SKM-1 treated with dmso at 0.1 percent for 144 hours (cell line): Measurements from ENCODE around the gene MAP3K19.
"Not testable (repeated sequence)": the region's sequence is repeated elsewhere in the genome, so short reads cannot be mapped to it uniquely, and the experiment has no call there.

Experiments used
- DNase-seq: peaks from one replicate; lab custom pipeline; 2025; ENCODE audit not compliant: unreplicated experiment; lab: John Stamatoyannopoulos, UW

The MAP3K19 gene

DNA sequence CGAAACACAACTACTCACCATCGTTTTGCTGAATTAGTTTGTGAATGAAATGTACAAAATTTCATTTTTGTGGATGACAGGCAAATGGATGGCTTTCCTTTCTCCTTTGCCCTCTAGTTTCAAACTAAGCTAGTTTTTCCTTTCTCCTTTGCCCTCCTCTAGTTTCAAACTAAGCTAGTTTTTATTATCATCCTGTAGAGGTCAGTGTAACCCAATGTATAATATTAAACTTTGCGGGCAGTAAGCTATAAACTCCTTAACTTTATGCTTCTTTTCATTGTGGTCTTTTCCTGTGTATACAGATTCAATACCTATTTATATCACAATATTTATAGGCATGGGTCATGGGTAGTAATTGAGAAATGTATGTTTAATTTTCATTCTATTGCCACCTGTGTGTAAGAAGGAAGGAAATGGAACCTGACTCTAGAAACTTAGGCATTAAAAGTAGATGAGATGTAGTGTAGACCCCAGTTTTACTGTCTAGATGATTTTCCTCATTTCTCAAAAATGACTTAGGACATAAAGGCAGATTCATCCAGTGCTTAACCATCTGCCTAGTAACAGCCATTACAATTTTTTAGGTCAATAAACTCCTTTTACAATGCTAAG is 58.1 kb downstream of the MAP3K19 start:
- peak; percentile 20 for DNase-seq

DNA sequence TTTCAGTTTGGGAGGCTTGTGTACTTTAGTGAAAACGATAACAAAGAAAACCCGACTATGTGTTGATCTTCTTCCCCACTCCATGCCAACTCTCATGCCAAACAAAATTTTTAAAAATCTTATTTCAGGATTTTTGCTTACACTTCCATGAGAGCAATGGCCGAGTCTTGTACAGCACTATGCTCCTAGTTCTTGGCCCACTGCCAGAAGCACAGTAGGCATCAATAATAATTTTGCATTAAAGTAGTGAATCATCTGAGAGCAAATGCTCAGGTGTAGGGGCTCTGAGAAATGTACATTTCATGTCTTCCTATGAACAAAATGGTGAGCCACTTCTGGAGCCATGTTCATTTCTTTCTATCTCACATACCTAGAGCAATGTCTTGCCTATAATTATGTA is 62.2 kb downstream of the MAP3K19 start:
- DNase-seq, result no peak

- peak; percentile 7 for DNase-seq
These were observed 64.6 kb downstream of the MAP3K19 start for GRCh38 chr2:134982603-134983002.

GRCh38 chr2:134980639-134981038 is 66.6 kb downstream of the MAP3K19 start:
- DNase-seq, result no peak

- no peak for DNase-seq
These were observed 68.0 kb downstream of the MAP3K19 start for GRCh38 chr2:134979221-134979620.

GRCh38 chr2:134977104-134977503 is 70.1 kb downstream of the MAP3K19 start:
- not testable (repeated sequence) for DNase-seq

- no peak for DNase-seq
These were observed 71.1 kb downstream of the MAP3K19 start for GRCh38 chr2:134976074-134976702.

DNA sequence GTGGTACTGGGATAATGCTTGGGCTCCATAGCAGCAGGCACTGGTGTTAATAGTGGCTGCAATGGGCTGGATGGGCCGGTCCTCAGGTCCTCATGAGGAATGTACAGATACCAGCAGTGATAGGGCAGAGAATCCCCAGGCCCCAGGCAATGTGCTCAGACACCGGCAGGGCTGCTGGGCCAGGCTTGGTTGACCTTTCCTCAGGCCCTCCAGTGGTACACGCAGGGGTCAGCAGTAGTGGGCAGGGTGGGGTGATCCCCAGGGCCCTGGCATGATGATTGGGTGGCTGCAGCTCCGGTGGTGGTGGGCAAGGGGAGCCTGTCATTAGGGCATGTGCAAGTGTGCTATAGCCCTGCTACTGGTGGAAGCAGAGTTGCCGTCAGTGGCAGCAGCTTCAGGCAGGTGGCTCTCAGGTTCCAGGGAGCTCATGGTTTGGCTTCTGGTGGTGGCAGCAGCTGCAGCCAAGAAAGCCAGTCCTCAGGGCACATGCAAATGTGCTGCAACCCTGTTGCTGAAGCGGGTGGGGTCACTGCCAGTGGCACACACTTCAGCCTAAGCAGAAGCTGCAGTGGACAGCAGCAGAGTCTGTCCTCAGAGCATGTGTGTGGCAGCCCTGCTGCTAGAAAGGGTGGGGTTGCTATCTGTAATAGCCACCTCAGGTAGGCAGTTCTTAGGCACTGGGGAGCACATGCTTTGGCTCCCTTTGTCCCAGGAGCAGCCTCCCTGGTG is 71.8 kb downstream of the MAP3K19 start:
- no peak for DNase-seq

DNA sequence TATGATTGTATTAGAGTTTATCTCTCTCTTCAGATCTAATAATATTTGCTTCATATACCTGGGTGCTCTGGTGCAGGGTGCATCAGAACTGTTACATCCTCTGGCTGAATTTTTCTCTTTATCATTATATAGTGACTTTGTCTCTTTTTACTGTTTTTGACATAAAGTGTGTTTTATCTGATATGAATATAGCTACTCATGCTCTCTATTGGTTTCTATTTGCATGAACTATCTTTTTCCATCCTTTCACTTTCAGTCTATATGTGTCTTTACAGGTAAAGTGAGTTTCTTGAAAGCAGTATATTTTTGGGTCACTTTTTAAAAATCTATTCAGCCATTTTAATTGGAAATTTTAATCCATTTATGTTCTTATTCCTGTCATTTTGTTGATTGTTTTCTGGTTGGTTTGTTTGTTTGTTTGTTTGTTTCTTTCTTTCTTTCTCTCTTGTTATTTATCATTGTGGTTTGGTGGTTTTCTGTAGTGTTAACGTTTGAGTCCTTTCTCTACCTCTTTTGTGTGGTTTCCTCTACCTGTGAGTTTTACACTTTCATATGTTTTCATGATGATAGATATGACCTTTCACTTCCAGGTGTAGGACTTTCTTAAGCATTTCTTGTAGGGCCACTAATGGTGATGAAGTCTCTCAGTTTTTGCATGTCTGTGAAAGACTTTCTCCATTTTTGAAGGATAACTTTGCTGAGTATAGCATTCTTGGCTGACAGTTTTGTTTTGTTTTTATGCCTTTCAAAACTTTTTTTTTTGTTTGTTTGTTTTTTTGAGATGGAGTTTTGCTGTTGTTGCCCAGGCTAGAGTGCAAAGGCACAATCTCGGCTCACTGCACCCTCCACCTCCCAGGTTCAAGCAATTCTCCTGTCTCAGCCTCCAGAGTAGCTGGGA is 73.8 kb downstream of the MAP3K19 start:
- DNase-seq, result no peak

- not testable (repeated sequence) for DNase-seq
These were observed 80.1 kb downstream of the MAP3K19 start for GRCh38 chr2:134967166-134967565.

- no peak for DNase-seq
These were observed 89.8 kb downstream of the MAP3K19 start for GRCh38 chr2:134957477-134957876.

DNA sequence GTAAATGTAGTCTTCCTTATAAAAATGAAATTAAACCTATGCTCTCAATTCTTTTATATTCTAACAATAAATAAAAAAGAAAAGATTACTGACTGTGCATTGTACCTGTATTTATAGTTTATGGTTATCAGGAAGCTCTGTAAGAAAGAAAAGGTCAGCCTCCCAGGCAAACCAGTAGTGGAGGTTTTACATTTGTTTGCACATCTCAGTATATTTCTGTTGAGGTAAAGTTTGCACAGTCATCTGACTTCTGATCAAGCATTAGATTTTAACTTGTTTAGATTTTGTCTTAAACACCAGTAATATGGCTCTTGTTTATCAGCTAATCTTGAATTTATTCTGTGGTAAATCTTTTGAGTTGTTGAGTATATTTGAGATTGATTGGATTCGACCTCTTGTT is 91.5 kb downstream of the MAP3K19 start:
- no peak for DNase-seq

- DNase-seq, result no peak
These were observed 93.2 kb downstream of the MAP3K19 start for GRCh38 chr2:134954065-134954464.

DNA sequence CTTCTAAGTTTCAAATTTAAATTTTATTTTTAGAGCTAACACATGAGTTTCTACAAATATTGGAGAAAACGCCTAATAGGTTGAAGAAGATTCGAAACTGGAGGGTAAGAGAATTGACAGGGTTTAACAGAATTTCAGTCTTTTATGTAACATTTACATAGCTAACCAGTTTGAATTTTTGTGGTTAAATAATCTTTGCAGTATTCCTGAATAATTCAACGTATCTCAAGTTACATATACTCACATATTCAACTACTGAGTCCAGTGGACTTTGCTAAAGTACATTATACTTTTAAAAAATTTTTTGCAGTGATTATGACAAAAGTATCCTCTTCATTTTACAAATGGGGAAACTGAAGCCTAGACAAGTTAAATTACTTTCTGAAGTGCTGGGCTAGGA is 94.6 kb downstream of the MAP3K19 start:
- DNase-seq, result no peak

GRCh38 chr2:134950886-134951285 is 96.4 kb downstream of the MAP3K19 start:
- no peak for DNase-seq

DNA sequence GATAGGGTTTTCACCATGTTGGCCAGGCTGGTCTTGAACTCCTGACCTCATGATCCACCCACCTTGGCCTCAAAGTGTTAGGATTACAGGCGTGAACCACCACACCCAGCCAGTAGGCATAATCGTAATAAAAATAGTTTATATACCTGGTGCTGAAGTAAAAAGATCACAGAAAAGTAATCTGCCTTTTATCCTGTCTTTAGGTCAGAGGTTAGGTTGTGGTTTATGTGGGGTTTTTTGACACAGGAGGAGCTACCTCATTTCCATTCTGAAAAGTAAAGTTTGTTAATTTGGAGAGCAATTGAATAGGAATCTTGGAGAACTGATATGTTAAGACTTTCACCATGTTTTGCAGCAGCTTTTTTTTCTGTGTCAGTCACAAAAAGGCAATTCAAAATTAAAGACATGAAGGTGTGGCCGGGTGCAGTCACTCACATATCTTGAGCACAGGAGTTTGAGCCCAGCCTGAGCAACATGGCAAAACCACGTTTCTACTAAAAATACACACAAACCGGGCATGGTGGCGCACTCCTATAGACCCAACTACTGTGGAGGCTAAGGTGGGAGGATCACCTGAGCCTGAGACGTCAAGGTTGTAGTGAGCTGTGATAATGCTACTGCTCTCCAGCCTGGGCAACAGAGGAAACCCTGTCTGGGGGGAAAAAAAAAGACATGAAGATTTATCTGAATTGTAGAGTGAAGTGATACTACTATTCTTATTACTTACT is 97.1 kb downstream of the MAP3K19 start:
- DNase-seq, result no peak

DNA sequence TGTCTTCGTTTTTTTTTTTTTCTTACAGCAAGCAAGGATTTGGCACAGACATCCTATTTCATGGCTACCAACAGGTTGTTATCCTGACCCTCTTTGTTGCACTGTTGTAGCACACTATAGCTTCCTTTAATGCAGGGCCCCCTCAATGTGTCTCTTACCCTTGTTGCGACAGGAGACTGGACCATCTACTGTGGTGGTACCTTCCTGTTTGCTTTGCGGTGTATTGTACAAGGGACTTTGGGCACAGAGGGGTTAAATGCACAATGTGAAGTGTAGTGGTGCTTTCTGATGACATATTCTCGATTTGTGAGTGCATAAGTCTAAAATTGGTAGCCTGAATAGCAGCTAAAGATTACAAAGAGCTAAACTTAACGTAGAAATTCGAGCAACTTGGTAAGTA is 101.2 kb downstream of the MAP3K19 start:
- DNase-seq, result no peak

DNA sequence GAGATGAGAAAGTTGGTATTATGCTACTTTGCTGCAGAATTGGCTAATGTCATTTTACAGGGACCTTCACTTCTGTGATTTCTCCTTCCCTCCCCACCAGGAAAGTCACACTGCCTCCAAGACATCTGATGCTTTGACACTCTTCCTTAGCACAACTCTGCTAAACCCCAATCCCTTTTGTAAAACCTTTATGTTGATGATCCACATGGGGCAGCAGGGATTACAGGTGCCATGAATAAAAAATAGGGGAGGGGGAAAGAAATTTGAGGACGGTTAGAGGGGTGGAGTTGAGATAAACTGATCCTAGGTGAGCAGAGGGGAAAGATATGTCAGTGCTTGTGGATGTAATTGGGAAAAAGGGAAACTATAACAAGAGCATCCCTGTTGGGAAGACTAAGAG is 102.3 kb downstream of the MAP3K19 start:
- no peak for DNase-seq

GRCh38 chr2:134943540-134943939 is 103.7 kb downstream of the MAP3K19 start:
- DNase-seq, result peak; percentile 63

DNA sequence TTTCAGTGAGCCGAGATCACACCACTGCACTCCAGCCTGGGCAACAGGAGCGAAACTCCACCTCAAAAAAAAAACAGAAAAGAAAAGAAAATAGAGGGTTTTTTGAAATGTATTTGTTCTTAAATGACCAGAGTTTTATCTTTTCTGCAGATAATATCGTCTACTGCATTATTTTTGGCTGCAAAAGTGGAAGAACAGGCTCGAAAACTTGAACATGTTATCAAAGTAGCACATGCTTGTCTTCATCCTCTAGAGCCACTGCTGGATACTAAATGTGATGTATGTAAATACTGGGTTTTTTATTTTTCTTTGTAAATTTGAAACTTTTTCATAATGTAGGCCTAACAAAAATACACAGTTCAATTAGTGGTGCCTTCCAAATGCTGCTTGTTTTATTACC is 110.6 kb downstream of the MAP3K19 start:
- DNase-seq, result no peak

DNA sequence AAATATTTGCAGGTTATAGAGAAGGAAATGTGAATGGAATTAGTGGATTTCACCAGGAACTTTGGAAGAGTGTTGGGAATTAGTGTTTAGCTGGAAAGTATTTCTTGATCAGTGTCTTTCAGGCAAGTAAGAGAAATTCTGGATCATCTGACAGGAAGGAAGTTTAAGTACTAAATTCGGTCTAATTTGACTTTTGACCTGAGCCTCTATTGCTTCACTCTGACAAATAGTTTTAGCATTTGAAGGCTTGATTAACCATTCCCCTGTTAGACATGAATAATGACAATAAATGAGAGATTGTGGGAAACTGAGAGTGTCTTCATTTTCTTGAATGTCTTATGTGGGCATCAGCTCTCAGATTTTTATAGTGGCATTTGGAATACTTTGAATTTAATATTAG is 112.6 kb downstream of the MAP3K19 start:
- no peak for DNase-seq
